NT2/D1 (cell line): ENCODE measurements around the gene GGA3.

Experiments used
- DNase-seq: peaks from one replicate; pipeline ENCODE4 v3.0.0-alpha.2; 2011; ENCODE audit warnings: low read depth, low spot score
- H3K27me3 ChIP-seq: 2 replicates; pipeline ENCODE4 v1.6.0; 2011; ENCODE audit warnings: mild to moderate bottlenecking; ENCODE audit not compliant: insufficient read length, insufficient read depth
- H3K36me3 ChIP-seq: 2 replicates; pipeline ENCODE4 v1.6.1; 2011; ENCODE audit warnings: mild to moderate bottlenecking, low read length, mixed read lengths; ENCODE audit not compliant: insufficient read depth, insufficient read length
- H3K4me1 ChIP-seq: 2 replicates; pipeline ENCODE4 v1.5.1; 2011; ENCODE audit not compliant: insufficient read depth, insufficient read length
- H3K4me3 ChIP-seq: 2 replicates; pipeline ENCODE4 v1.5.1; 2011; ENCODE audit warnings: low read depth; ENCODE audit not compliant: insufficient read length
- H3K9ac ChIP-seq: 2 replicates; pipeline ENCODE4 v1.6.0; 2011; ENCODE audit warnings: low read depth; ENCODE audit not compliant: insufficient read length
- H3K9me3 ChIP-seq: 2 replicates; pipeline ENCODE4 v1.5.1; 2011; ENCODE audit warnings: mild to moderate bottlenecking, low read length; ENCODE audit not compliant: insufficient read depth
- SUZ12 ChIP-seq: IDR thresholded peaks from 2 replicates; pipeline ENCODE4 v1.6.1; 2011; ENCODE audit not compliant: insufficient read length, insufficient read depth; ENCODE audit errors: extremely low read depth
- YY1 ChIP-seq: IDR thresholded peaks from 2 replicates; pipeline ENCODE4 v1.6.1; 2011; ENCODE audit not compliant: insufficient read length, insufficient read depth
- ZNF274 ChIP-seq: IDR thresholded peaks from 2 replicates; pipeline ENCODE4 v1.6.1; 2011; ENCODE audit warnings: mild to moderate bottlenecking, low read depth, low read length

Gene GGA3

DNA sequence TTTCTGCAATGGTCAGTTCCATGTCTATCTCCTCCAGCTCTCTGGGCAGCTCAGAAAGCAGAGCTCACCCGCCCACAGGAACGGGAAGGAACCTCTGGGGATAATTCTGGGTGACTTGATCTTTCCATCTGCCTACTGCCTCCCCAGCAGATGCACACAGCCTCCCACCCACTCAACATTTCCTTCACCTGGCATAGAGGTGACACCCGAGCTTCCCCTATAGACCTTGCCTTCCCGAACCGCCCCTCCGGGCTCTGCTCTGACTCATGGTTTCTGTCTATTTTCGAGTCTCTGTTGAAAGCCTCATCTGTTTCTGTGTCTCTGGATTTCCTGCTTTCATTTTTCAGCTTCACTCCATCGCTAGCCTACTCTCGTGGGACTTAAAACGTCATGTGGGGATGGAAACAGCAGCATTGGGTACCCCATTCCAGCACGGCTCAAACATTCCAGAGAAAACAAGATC lies 11.4 kb downstream of the GGA3 start:
- peaks cover 25% of the 10 kb centered on the region for H3K36me3 ChIP-seq
- H3K4me3 ChIP-seq: no peak overlapping the region
- no peaks in the 10 kb centered on the region for H3K27me3 ChIP-seq
- H3K4me1 ChIP-seq: peaks cover 9% of the 10 kb centered on the region
- H3K9me3 ChIP-seq: no peaks in the 10 kb centered on the region
- TF ChIP-seq ZNF274 (no peak), SUZ12 (no peak), YY1 (no peak)
- DNase-seq: no peak
- H3K9ac ChIP-seq: peak overlapping the region; percentile 5

DNA sequence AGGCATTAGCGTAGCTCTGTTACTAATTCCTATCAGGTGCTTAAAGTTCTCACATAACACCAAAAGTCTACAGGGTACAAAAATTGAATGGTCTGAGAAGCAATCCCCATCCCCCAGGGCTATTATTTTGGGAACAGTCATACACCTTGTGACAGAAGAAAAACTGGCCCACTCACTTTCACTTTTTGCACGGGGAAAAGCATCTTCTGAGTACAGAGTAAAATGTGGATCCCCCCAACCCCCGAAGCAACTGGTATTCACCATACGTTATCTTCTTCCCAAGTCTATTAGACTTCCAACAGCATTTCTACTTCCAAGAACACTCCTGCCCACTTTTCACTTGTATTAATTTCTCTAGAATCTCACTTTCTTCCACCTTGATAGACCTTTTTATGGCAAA lies 11.8 kb downstream of the GGA3 start:
- no peak overlapping the region for H3K4me3 ChIP-seq
- H3K9ac ChIP-seq: no peak overlapping the region
- H3K27me3 ChIP-seq: no peaks in the 10 kb centered on the region
- TF ChIP-seq YY1 (no peak), SUZ12 (no peak), ZNF274 (no peak)
- H3K9me3 ChIP-seq: no peaks in the 10 kb centered on the region
- H3K4me1 ChIP-seq: peaks cover 9% of the 10 kb centered on the region
- peaks cover 30% of the 10 kb centered on the region for H3K36me3 ChIP-seq
- no peak for DNase-seq

DNA sequence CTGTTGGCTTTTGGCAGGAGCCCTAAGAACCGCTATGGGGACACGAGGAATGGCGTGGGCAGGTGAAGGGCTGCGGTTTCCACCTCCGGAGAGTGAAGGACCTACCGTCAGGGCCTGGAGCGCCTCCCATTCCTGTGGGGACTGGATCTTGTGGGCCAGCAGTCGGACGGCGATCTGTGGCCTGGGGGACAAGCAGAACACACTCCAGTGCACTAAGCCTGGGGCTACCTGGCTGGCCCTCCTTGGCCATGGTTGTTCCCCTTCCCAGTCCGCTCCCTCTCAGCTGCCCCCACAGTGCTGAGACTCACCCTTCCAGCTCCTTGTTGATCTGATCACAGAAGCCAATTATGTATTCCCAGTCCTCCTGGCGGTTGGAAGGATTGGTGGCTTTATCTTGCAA lies 15.0 kb downstream of the GGA3 start:
- peaks cover 5% of the 10 kb centered on the region for H3K4me1 ChIP-seq
- no peak overlapping the region for H3K4me3 ChIP-seq
- no peak for DNase-seq
- peaks cover 61% of the 10 kb centered on the region for H3K36me3 ChIP-seq
- H3K9me3 ChIP-seq: no peaks in the 10 kb centered on the region
- no peaks in the 10 kb centered on the region for H3K27me3 ChIP-seq
- H3K9ac ChIP-seq: peak overlapping the region; percentile 33
- TF ChIP-seq SUZ12 (no peak), YY1 (no peak), ZNF274 (no peak)

DNA sequence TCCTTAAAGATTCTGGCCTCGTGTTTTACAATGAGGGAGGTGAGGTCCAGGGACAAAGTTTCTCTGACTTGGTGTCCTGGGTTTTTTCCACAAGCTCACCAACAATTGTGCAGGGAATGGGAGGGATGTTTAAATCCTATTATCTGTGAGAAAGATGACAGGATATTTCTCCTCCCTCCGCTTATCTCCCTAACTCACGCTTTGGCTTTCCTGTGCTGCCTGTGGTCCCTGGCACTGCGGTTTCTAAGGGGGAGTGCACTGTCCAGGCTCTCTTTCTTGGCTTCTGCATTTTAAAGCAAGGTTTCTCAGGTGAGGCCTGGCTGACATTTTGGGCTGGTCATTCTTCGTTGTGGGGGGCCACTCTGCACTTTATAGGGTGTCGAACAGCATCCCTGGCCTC lies 16.4 kb downstream of the GGA3 start:
- no peak overlapping the region for H3K4me3 ChIP-seq
- DNase-seq: no peak
- no peaks in the 10 kb centered on the region for H3K9me3 ChIP-seq
- no peak overlapping the region for H3K9ac ChIP-seq
- peaks cover 7% of the 10 kb centered on the region for H3K4me1 ChIP-seq
- peaks cover 75% of the 10 kb centered on the region for H3K36me3 ChIP-seq
- H3K27me3 ChIP-seq: no peaks in the 10 kb centered on the region
- TF ChIP-seq SUZ12 (no peak), YY1 (no peak), ZNF274 (no peak)

DNA sequence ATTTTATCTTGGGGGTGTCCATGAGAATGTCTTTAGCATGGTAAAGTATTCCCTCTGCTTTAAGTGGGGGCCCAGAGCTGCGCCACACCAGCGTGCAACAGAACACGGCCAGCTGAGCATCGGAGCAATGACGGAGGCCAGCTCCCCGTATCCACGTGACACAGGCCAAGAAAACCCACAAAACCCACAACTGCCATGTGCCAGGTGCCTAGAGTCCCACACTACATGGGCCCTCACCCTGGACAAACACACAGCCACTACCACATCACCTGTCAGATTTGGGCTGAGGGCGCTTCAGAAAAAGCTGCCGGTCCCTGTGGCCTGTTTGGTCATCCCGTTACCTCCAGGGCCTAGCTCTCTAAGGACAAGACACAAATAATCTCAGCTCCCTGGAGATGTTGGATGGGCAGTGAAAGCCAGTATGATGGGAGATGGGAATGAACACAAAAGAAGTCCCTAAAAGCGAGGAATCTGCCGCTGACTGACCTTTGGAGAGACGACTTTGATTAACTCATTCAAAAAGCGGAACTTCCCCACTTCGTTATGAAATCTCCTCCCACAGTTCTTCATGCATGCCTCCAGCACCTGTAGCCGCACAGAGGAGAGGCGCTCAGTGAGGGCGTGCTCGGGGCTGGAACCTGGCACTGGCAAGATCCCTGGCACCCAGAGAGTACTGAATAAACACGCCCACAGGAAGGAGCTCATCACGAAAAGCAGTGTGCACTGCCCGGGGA lies 17.1 kb downstream of the GGA3 start:
- TF ChIP-seq SUZ12 (no peak), YY1 (no peak), ZNF274 (no peak)
- DNase-seq: no peak
- H3K9me3 ChIP-seq: no peaks in the 10 kb centered on the region
- H3K27me3 ChIP-seq: no peaks in the 10 kb centered on the region
- no peak overlapping the region for H3K4me3 ChIP-seq
- peaks cover 82% of the 10 kb centered on the region for H3K36me3 ChIP-seq
- no peak overlapping the region for H3K9ac ChIP-seq
- H3K4me1 ChIP-seq: peaks cover 8% of the 10 kb centered on the region

DNA sequence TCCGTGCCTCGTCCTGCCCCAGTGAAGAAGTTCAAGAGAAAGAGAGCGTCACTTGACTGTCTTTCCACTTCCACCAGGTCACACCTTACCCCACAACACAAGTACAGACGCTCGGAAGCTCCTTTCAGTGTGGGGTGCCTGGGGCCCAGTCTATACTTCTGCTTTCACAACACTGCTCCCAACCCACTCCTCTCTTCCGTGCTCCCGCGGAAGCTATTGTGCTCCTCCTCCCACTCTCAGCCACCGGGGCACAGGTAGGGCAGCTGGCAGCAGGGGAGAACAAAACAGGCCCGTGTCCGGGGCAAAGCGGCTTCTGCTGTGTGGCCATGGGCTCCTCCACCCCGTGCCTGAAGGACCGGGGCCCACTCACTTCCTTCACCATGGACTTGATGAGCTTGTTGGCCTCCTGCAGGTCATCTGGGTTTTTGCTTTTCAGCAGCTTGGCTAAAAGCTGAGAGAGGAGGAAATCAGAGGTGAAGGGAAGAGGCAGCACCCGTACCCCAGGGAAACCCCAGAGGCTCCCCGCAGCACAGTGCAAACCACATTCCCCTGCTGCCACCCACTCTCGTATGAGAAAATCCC lies 18.9 kb downstream of the GGA3 start:
- Histone ChIP-seq H3K9me3 (no peaks in the 10 kb centered on the region), H3K27me3 (no peaks in the 10 kb centered on the region), H3K36me3 (peaks cover 95% of the 10 kb centered on the region), H3K9ac (no peak overlapping the region), H3K4me3 (no peak overlapping the region), H3K4me1 (peaks cover 17% of the 10 kb centered on the region)
- no peak for DNase-seq
- TF ChIP-seq YY1 (no peak), ZNF274 (no peak), SUZ12 (no peak)

DNA sequence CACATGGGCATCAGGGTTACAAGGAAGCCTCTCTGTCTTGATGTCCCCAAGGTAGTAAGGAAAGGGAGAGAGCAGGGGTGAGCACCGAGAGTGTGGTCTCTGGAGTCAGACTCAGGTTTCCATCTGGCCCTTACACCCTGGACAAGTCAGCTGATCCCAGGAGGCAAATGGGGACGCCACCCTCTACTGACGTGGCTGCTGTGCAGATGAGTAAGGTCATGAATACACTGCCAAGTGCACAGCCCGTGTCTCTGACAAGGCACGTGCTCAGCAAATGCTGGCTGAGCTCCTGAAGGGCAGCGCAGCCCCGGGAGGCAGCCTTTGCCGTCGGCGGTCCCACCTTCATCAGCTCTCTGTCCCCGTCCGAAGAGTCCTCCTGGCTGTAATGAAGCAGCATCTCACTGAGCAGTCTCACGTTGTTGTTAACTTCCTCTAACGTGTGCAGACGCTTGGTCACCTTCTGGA lies 19.4 kb downstream of the GGA3 start:
- TF ChIP-seq SUZ12 (no peak), YY1 (no peak), ZNF274 (no peak)
- no peaks in the 10 kb centered on the region for H3K9me3 ChIP-seq
- no peaks in the 10 kb centered on the region for H3K27me3 ChIP-seq
- H3K9ac ChIP-seq: no peak overlapping the region
- no peak for DNase-seq
- no peak overlapping the region for H3K4me3 ChIP-seq
- H3K4me1 ChIP-seq: peaks cover 18% of the 10 kb centered on the region
- peaks cover 99% of the 10 kb centered on the region for H3K36me3 ChIP-seq
